ENCODE data around the gene BAD.

- no peak for TF ChIP-seq CTCF (IDR thresholded peaks at IDR 0.05)
- no peak for TF ChIP-seq EP300 (IDR thresholded peaks at IDR 0.05; ENCODE audit: low read depth)
- no peak for TF ChIP-seq POLR2A (IDR thresholded peaks at IDR 0.05)
- TF ChIP-seq POLR2AphosphoS5 (IDR thresholded peaks at IDR 0.05): no peak
Measured at GRCh38 chr11:64238076-64238475, 46.4 kb downstream of the BAD start.

All from transverse colon (tissue), 4 donors.